Epidermal melanocyte (primary cell): Measurements from ENCODE around the gene ABHD8.

ENCODE experiments used
- DNase-seq: peaks from one replicate; pipeline ENCODE4 v3.0.0; 2011; ENCODE audit warnings: low spot score; ENCODE audit not compliant: insufficient read length

Gene ABHD8

DNA sequence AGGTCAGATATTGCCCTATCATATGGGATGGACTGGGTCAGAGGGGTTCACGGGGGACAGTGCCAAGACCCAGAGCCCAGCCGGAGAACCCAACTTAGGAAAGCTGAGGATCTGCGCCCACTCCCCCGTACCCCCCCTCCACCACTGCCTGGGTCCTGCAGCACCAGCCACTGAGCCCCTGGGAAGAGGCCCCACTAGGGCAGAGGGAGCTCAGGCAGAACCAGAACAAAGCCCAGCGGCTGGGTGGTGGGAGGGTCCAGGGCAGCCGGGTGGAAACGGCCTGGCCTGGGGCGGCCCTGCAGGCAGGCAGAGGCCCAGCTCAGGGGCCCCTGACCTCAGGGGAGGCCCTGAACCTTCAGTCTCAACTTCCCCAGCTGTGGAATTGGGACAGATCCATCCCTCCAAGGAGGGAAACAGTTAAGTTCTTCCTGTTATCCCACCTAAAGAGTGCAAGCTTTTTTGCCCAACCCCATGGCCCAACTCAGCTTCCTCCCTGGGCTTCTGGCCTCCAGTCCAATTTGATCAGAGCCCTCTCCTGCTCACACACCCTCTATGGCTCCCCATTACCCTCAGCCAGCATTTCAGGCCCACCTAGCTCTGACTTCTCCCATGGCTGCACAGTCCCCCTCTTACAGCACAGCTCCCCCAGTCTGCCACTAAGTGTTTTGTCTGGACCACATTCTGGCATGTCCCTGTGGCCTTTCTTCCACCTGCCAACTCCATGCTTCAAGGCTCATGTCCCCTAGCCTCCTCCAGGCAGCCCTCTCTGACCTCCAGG lies 60.6 kb downstream of the ABHD8 start:
- DNase-seq: no peak
